Keratinocyte (primary cell): ENCODE data around the gene COX6B2.

Experiments
- EZH2 ChIP-seq: IDR thresholded peaks from one replicate; pipeline ENCODE4 v1.6.1; 2012; ENCODE audit warnings: inconsistent platforms, mild to moderate bottlenecking, low read length, moderate library complexity
- TF ChIP-seq, protein P1 (sequence below), 3 experiments: IDR thresholded peaks in 1 of 3; conservative IDR thresholded peaks in 1 of 3; optimal IDR thresholded peaks in 1 of 3; 2 replicates in 2 of 3; 3 replicates in 1 of 3; pipeline versions ENCODE3 to v1.5.1; 2011; ENCODE audit warnings: low read length in 3 of 3, mild to moderate bottlenecking in 3 of 3, moderate library complexity in 2 of 3, control low read depth in 1 of 3, inconsistent platforms in 1 of 3; ENCODE audit not compliant: insufficient read depth in 2 of 3; ENCODE audit errors: extremely low read depth in 1 of 3

DNA sequence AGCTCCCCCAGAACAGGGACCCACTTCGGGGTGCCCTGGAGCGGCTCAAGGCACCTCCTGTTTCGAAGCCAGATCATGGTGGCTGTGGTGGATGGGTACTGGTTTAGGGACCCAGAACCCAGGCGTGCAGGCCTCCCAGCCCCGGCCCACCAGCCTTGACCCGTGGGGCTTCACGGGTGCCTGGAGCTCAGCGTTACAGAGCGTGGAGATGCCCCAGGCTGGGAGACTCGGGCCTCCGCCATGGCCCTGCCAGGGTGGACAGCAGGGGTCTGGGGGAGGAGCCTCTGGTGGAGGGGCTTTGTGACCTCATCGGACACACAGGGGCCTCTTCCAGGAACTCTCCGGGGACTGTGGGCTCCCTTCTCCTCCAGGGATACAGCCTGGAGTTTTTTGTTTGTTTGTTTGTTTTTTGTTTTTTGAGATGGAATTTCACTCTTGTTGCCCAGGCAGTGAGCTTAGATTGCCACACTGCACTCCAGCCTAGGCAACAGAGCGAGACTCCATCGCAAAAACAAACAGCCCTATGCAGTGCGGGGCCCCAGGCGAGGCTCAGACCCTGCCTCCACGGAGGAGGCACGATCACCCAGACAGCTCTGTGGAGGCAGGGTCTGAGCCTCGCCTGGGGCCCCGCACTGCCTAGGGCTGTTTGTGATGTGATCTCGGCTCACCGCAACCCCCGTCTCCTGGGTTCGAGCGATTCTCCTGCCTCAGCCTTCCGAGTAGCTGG lies 8.6 kb upstream of the COX6B2 start, which contains the start of gene GARIN5B:
- TF ChIP-seq, protein P1, sequence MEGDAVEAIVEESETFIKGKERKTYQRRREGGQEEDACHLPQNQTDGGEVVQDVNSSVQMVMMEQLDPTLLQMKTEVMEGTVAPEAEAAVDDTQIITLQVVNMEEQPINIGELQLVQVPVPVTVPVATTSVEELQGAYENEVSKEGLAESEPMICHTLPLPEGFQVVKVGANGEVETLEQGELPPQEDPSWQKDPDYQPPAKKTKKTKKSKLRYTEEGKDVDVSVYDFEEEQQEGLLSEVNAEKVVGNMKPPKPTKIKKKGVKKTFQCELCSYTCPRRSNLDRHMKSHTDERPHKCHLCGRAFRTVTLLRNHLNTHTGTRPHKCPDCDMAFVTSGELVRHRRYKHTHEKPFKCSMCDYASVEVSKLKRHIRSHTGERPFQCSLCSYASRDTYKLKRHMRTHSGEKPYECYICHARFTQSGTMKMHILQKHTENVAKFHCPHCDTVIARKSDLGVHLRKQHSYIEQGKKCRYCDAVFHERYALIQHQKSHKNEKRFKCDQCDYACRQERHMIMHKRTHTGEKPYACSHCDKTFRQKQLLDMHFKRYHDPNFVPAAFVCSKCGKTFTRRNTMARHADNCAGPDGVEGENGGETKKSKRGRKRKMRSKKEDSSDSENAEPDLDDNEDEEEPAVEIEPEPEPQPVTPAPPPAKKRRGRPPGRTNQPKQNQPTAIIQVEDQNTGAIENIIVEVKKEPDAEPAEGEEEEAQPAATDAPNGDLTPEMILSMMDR (optimal IDR thresholded peaks at IDR 0.05 in 1 of 3, IDR thresholded peaks at IDR 0.05 in 1 of 3, conservative IDR thresholded peaks at IDR 0.05 in 1 of 3; ENCODE audit: extremely low read depth in 1 of 3, insufficient read depth in 2 of 3, low read length in 3 of 3): no peak
- no peak for TF ChIP-seq EZH2
